GM21576 (cell line): ENCODE results near the gene TOMM7.
"Not testable (repeated sequence)": the region's sequence is repeated elsewhere in the genome, so short reads cannot be mapped to it uniquely, and the experiment has no call there.

Source experiments
- ATAC-seq: cut with Tn5 transposase; IDR thresholded peaks from one replicate; pipeline ENCODE4 v1.9.1; 2021; ENCODE audit warnings: mild to moderate bottlenecking, moderate library complexity; ENCODE audit not compliant: unreplicated experiment

TOMM7 gene

DNA sequence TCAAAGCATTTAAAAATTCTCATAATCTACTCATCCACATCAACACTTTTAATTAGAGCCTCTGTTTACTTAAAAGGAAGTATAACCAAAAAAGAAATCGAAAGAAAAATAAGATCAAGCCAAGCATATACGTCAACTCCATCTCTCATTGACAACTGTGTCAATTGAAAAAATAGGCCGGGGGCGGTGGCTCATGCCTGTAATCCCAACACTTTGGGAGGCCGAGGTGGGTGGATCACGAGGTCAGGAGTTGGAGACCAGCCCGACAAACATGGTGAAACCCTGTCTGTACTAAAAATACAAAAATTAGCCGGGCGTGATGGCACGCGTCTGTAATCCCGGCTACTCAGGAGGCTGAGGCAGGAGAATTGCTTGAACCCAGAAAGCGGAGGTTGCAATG, 32.0 kb downstream of the TOMM7 start:
- ATAC-seq: not testable (repeated sequence)

- ATAC-seq: no peak
These were observed 34.7 kb downstream of the TOMM7 start for GRCh38 chr7:22787951-22788350.

GRCh38 chr7:22786290-22786932, 36.2 kb downstream of the TOMM7 start:
- ATAC-seq: no peak

DNA sequence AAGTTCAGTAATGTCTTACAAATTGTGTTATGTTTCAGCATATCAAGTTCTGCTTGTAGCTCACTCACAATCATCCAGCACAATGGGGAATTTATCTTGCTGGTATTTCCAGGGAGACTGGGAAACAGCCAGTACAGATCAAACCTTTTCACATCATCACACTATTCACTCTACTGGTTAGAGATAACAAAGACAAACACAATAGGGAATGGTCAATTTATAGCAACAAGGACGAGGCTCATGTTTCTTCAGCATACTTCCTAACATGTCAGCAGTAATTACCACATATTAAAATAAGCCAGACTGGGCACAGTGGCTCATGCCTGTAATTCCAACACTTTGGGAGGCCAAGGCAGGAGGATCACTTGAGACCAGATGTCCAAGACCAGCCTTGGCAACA, 38.3 kb downstream of the TOMM7 start:
- ATAC-seq: no peak

- no peak for ATAC-seq
These were observed 39.2 kb downstream of the TOMM7 start for GRCh38 chr7:22783421-22783820.

DNA sequence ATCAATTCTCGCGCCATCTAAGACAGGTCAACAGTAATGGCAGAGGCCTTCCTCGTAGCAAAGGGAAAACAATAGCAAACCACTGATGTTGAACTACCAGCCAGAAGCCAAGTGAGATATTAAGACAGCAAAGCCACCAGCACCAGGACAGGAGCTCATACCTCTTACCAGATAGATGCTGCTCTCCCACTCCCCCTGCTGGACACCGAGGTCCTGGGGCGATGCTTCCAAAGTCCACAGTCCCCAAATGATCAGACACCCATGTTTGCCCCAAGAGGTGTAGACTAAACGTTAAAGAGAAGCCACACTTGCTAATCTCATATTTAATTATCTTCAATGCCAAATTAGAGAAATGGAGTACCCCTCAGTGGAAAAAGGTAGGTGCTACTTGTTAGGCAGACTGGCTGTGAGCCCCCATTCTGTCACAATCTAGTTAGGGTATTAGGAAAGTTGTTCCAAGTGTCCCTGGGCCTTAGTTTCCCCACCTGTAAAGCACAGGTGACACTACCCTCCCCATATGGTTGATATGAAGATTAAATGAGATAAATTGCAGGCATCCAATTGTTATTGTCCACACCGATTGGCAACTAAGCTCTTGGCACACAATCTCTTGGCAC, 39.9 kb downstream of the TOMM7 start:
- no peak for ATAC-seq

DNA sequence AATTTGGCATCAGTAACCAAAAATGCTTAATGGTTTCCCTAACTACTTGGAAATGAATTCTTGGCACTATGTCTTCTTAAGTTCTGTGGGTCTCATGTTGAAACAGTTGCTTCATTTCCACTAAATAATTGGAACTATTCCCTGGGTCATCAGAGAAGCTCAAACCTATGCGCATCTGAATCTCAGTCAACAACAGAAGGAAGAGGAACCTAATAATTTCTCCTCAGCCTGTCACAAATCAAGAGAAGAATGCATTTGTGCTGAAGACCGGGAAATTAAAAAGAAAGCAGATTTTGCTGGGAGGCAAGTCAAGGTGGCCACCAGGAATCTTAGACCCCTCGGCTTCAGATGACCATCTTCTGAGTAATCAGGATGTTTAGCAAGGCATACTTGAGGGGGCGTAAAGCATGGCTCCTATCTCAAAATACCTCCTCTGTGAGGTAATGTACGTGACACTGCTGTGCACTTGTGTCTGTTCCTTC, 41.4 kb downstream of the TOMM7 start:
- no peak for ATAC-seq

DNA sequence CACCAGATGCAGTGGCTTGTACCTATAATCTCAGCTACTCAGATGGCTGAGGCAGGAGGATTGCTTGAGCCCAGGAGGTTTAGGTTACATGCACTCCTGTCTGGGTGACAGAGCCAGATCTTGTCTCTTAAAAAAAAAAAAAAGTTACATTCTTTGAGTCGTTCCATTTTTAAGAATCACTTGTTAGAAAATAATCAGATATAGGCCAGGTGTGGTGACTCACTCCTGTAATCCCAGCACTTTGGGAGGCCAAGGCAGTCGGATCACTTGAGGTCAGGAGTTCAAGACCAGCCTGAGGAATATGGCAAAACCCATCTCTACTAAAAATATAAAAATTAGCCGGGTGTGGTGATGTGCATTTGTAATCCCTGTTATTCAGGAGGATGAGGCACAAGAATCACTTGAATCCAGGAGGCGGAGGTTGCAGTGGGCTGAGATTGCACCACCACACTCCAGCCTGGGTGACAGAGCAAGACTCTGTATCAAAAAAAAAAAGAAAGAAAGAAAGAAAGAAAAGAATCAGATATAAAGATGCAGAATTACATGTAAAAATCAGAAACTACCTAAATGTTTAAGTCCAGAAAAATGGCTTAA, 42.8 kb downstream of the TOMM7 start:
- ATAC-seq: not testable (repeated sequence)

DNA sequence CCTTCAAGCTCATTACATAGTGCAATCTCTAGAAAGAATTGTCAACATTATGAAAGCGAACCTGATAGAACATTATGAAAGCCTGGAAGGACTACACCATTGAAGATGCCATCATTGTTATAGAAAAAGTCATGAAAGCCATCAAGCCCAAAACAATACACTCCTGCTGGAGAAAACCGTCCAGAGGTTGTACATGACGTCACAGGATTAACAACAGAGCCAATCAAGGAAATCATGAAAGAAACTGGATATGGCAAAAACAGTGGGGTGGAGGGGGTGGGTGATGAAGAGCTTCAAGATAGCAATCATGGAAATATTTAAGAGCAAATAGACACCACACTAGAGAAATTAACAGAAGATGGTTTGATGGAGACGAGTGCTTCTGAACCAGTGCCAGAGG, 45.7 kb downstream of the TOMM7 start:
- no peak for ATAC-seq

DNA sequence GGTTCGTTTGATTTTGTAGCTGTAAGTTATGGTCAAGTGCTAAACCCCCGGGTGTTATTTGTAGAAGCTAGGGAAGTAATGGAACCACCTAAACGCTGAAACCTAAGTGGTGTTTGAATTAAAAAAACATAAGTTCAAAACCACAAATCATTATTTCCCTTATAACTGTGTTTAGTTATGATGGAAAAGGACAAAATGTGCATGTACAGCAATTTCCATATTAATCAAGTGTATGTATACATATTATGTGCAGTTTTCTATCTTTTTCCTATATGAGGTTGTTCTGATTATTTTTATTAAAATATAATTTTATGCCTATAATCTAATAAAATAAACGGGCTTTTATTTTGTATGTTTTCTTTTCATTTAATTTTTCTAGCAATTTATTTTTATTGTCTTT, 49.8 kb downstream of the TOMM7 start:
- ATAC-seq: no peak

DNA sequence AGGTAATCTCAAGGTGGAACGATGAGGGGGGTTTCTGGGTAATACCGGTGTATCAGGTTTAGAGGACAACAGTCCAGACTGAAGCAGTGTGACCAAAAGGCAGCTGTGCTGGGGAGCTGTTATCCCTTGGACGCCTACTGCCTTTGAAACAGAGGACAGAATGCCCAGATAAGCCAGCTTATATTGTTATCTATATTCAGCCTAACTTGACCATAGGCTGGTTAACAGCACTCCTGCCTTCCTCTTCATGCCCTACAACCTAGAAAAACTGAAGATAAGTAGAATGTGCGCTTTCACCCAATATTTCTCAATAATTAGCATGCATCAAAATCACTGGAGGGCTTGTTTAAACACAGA, 50.8 kb downstream of the TOMM7 start:
- no peak for ATAC-seq

DNA sequence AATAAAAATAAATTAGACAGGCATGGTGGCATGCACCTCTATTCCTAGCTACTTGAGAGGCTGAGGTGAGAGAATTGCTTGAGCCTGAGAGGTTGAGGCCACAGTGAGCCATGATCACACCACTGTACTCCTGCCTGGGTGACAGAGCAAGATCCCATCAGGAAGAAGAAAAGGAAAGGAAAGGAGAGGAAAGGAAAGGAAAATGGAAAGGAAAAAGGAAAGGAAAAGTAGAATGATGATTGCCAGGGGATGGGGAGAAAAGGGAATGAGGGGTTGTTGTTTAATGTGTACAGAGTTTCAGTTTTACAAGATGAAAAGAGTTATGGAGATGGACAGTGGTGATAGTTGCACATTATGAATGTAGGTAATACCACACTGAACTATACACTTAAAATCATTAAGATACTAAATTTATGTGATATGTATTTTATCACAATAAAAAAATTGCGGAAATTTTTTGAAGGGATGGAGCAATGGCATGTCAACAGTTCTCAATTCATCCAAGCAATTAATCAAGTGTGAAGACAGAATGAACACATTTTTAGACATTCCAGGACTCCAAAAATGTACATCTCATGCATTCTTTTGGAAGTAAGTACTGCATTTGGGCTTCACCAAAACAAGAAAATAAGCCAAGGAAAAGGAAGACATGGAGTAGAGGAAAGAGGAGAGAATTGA, 51.3 kb downstream of the TOMM7 start:
- no peak for ATAC-seq

GRCh38 chr7:22765609-22766008, 57.0 kb downstream of the TOMM7 start:
- peak; percentile 92 for ATAC-seq
